HepG2 (cell line): Measurements from ENCODE around the gene RAE1.

Source experiments
- BRF2 ChIP-seq: sonication (generic); formaldehyde crosslinking; IDR thresholded peaks from 2 replicates; pipeline ENCODE4 v1.8.1; 2022; ENCODE audit warnings: mild to moderate bottlenecking, missing genetic modification reagents
- EED ChIP-seq: sonication (generic); formaldehyde crosslinking; IDR thresholded peaks from 2 replicates; pipeline ENCODE4 v1.5.0; 2020; ENCODE audit warnings: mild to moderate bottlenecking, missing genetic modification reagents
- ETV6 ChIP-seq: sonication (generic); formaldehyde crosslinking; conservative IDR thresholded peaks from 2 replicates; pipeline ENCODE4 v1.4.0; 2020; ENCODE audit warnings: missing genetic modification reagents
- IRF2 ChIP-seq: IDR thresholded peaks from 2 replicates; pipeline ENCODE4 v1.6.1; 2018; ENCODE audit warnings: missing genetic modification reagents, missing compliant biosample characterization
- MBD4 ChIP-seq: IDR thresholded peaks from 2 replicates; pipeline ENCODE4 v1.6.1; 2012; ENCODE audit warnings: low read length, inconsistent platforms, borderline replicate concordance
- ZFAT ChIP-seq: sonication (generic); formaldehyde crosslinking; conservative IDR thresholded peaks from 2 replicates; pipeline ENCODE4 v1.8.1; 2023; ENCODE audit warnings: missing genetic modification reagents, inconsistent platforms
- ZNF331 ChIP-seq: sonication (generic); formaldehyde crosslinking; IDR thresholded peaks from 2 replicates; pipeline ENCODE4 v1.4.0; 2020; ENCODE audit warnings: missing genetic modification reagents
- TF ChIP-seq, protein P1 (sequence below): sonication (generic); formaldehyde crosslinking; IDR thresholded peaks from 2 replicates; pipeline ENCODE4 v1.5.0; 2020; ENCODE audit warnings: mild to moderate bottlenecking, missing genetic modification reagents, moderate library complexity
- TF ChIP-seq, protein P2 (sequence below): sonication (generic); formaldehyde crosslinking; IDR thresholded peaks from 2 replicates; pipeline ENCODE4 v1.4.0; 2020; ENCODE audit warnings: missing genetic modification reagents

- no peak for TF ChIP-seq ETV6 (CRISPR knock-in tag)
- TF ChIP-seq ZFAT (CRISPR knock-in tag), result no peak
- TF ChIP-seq, protein P1, sequence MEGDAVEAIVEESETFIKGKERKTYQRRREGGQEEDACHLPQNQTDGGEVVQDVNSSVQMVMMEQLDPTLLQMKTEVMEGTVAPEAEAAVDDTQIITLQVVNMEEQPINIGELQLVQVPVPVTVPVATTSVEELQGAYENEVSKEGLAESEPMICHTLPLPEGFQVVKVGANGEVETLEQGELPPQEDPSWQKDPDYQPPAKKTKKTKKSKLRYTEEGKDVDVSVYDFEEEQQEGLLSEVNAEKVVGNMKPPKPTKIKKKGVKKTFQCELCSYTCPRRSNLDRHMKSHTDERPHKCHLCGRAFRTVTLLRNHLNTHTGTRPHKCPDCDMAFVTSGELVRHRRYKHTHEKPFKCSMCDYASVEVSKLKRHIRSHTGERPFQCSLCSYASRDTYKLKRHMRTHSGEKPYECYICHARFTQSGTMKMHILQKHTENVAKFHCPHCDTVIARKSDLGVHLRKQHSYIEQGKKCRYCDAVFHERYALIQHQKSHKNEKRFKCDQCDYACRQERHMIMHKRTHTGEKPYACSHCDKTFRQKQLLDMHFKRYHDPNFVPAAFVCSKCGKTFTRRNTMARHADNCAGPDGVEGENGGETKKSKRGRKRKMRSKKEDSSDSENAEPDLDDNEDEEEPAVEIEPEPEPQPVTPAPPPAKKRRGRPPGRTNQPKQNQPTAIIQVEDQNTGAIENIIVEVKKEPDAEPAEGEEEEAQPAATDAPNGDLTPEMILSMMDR (CRISPR knock-in tag), result no peak
- TF ChIP-seq, protein P2, sequence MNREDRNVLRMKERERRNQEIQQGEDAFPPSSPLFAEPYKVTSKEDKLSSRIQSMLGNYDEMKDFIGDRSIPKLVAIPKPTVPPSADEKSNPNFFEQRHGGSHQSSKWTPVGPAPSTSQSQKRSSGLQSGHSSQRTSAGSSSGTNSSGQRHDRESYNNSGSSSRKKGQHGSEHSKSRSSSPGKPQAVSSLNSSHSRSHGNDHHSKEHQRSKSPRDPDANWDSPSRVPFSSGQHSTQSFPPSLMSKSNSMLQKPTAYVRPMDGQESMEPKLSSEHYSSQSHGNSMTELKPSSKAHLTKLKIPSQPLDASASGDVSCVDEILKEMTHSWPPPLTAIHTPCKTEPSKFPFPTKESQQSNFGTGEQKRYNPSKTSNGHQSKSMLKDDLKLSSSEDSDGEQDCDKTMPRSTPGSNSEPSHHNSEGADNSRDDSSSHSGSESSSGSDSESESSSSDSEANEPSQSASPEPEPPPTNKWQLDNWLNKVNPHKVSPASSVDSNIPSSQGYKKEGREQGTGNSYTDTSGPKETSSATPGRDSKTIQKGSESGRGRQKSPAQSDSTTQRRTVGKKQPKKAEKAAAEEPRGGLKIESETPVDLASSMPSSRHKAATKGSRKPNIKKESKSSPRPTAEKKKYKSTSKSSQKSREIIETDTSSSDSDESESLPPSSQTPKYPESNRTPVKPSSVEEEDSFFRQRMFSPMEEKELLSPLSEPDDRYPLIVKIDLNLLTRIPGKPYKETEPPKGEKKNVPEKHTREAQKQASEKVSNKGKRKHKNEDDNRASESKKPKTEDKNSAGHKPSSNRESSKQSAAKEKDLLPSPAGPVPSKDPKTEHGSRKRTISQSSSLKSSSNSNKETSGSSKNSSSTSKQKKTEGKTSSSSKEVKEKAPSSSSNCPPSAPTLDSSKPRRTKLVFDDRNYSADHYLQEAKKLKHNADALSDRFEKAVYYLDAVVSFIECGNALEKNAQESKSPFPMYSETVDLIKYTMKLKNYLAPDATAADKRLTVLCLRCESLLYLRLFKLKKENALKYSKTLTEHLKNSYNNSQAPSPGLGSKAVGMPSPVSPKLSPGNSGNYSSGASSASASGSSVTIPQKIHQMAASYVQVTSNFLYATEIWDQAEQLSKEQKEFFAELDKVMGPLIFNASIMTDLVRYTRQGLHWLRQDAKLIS (CRISPR knock-in tag), result no peak
- no peak for TF ChIP-seq IRF2 (CRISPR knock-in tag)
- no peak for TF ChIP-seq EED
- TF ChIP-seq MBD4, result no peak
- TF ChIP-seq ZNF331 (CRISPR knock-in tag), result no peak
- TF ChIP-seq BRF2 (CRISPR knock-in tag), result no peak
Measured at GRCh38 chr20:57398901-57399535, 48.0 kb downstream of the RAE1 start.
